Measurements from ENCODE around the gene ACTR3C. TPM values are rescaled to one million over a fixed set of nuclear protein-coding genes. Genes with fewer than 3 reads are reported as not detected.
"Not testable (repeated sequence)": the region's sequence is repeated elsewhere in the genome, so short reads cannot be mapped to it uniquely, and the experiment has no call there.

Gene ACTR3C
- total RNA-seq, 4 donors from 2014 or later = 5.5 to 12.3 (median 9.4) TPM

- DNase-seq (ENCODE audit: low spot score in 2 of 2) = no peak
- 87% methylated on average over 5 of the region's 5 CpGs for WGBS, 2 donors
- intact Hi-C loops (cut with DNase I; ENCODE audit: low total_unique reads) = no loop called here
- no peak overlapping the region for H3K4me3 ChIP-seq (ENCODE audit: low read depth, poor library complexity, severe bottlenecking)
- TF ChIP-seq POLR2A (IDR thresholded peaks at IDR 0.05) = no peak
- no peak for TF ChIP-seq CTCF (IDR thresholded peaks at IDR 0.05)
These were observed 11.6 kb downstream of the ACTR3C start for GRCh38 chr7:150311711-150312110.

- WGBS, 2 donors = 92 to 95% methylated on average over 4 of the region's 4 CpGs
- intact Hi-C loops (cut with DNase I; ENCODE audit: low total_unique reads) = no loop called here
These were observed 12.2 kb downstream of the ACTR3C start for GRCh38 chr7:150311146-150311545.

GRCh38 chr7:150308575-150308974, 14.8 kb downstream of the ACTR3C start:
- no peak for TF ChIP-seq CTCF (IDR thresholded peaks at IDR 0.05)
- TF ChIP-seq POLR2A (IDR thresholded peaks at IDR 0.05) = no peak
- no peak overlapping the region for H3K4me3 ChIP-seq (ENCODE audit: low read depth, poor library complexity, severe bottlenecking)
- no peak for DNase-seq (ENCODE audit: low spot score in 2 of 2)
- intact Hi-C loops (cut with DNase I; ENCODE audit: low total_unique reads) = no loop called here

More at GRCh38 chr7:150311146-150311545, 12.2 kb downstream of the ACTR3C start:
- no peak for DNase-seq (ENCODE audit: low spot score in 2 of 2)
- H3K4me3 ChIP-seq (ENCODE audit: low read depth, poor library complexity, severe bottlenecking) = no peak overlapping the region
- TF ChIP-seq POLR2A (IDR thresholded peaks at IDR 0.05) = no peak
- no peak for TF ChIP-seq CTCF (IDR thresholded peaks at IDR 0.05)

- no peak for DNase-seq (ENCODE audit: low spot score in 2 of 2)
- WGBS, 2 donors = 80 to 81% methylated on average over 9 of the region's 9 CpGs
- H3K4me3 ChIP-seq (ENCODE audit: low read depth, poor library complexity, severe bottlenecking) = no peak overlapping the region
- intact Hi-C loops (cut with DNase I; ENCODE audit: low total_unique reads) = no loop called here
- TF ChIP-seq CTCF (IDR thresholded peaks at IDR 0.05) = no peak
These were observed 15.4 kb downstream of the ACTR3C start for GRCh38 chr7:150307904-150308303.

GRCh38 chr7:150307129-150307528, 16.2 kb downstream of the ACTR3C start:
- intact Hi-C loops (cut with DNase I; ENCODE audit: low total_unique reads) = no loop called here
- 81 to 88% methylated on average over 3 of the region's 3 CpGs for WGBS, 2 donors
- TF ChIP-seq POLR2A (IDR thresholded peaks at IDR 0.05) (no peak), CTCF (IDR thresholded peaks at IDR 0.05) (no peak)
- DNase-seq (ENCODE audit: low spot score in 2 of 2) = no peak
- no peak overlapping the region for H3K4me3 ChIP-seq (ENCODE audit: low read depth, poor library complexity, severe bottlenecking)

- DNase-seq (ENCODE audit: low spot score in 2 of 2); intact Hi-C loops (cut with DNase I; ENCODE audit: low total_unique reads); H3K4me3 ChIP-seq (ENCODE audit: low read depth, poor library complexity, severe bottlenecking): not testable (repeated sequence)
- 65 to 70% methylated on average over 5 of the region's 5 CpGs for WGBS, 2 donors
These were observed 17.0 kb downstream of the ACTR3C start for GRCh38 chr7:150306377-150306776.

GRCh38 chr7:150305903-150306284, 17.5 kb downstream of the ACTR3C start:
- WGBS, 2 donors = 60 to 65% methylated on average over 2 of the region's 2 CpGs
- DNase-seq (ENCODE audit: low spot score in 2 of 2); H3K4me3 ChIP-seq (ENCODE audit: low read depth, poor library complexity, severe bottlenecking); intact Hi-C loops (cut with DNase I; ENCODE audit: low total_unique reads): not testable (repeated sequence)

- DNase-seq (ENCODE audit: low spot score in 2 of 2); intact Hi-C loops (cut with DNase I; ENCODE audit: low total_unique reads); H3K4me3 ChIP-seq (ENCODE audit: low read depth, poor library complexity, severe bottlenecking): not testable (repeated sequence)
- 86% methylated on average over 11 of the region's 11 CpGs for WGBS, 2 donors
These were observed 18.0 kb downstream of the ACTR3C start for GRCh38 chr7:150305259-150305902.

GRCh38 chr7:150304499-150305258, 18.7 kb downstream of the ACTR3C start:
- H3K4me3 ChIP-seq (ENCODE audit: low read depth, poor library complexity, severe bottlenecking); intact Hi-C loops (cut with DNase I; ENCODE audit: low total_unique reads); DNase-seq (ENCODE audit: low spot score in 2 of 2): not testable (repeated sequence)
- 73 to 86% methylated on average over 3 to 5 of the region's 8 CpGs for WGBS, 2 donors
